T-helper 2 cell treated with Interferon-gamma antibody and Interleukin-4, amounts not matched to agents 100 ng/mL and 5 ng/mL, for 36 hours (primary cell): ENCODE results near the gene EEF2. TPM values are rescaled to one million over a fixed set of nuclear protein-coding genes. Genes with fewer than 3 reads are reported as not detected.
"Not testable (repeated sequence)": the region's sequence is repeated elsewhere in the genome, so short reads cannot be mapped to it uniquely, and the experiment has no call there.

Source experiments
- intact Hi-C: fragments of 100-400 bp; cut with micrococcal nuclease; formaldehyde crosslinking; loops from one replicate; pipeline ENCODE4 v1.15.1; 2023
- total RNA-seq: library from RNA; stranded (reverse); gene quantifications from 2 replicates; pipeline ENCODE4 v1.2.3, GENCODE V29; 2022

Gene EEF2
- total RNA-seq, 1 donor from 2014 or later: 1,742 TPM

DNA sequence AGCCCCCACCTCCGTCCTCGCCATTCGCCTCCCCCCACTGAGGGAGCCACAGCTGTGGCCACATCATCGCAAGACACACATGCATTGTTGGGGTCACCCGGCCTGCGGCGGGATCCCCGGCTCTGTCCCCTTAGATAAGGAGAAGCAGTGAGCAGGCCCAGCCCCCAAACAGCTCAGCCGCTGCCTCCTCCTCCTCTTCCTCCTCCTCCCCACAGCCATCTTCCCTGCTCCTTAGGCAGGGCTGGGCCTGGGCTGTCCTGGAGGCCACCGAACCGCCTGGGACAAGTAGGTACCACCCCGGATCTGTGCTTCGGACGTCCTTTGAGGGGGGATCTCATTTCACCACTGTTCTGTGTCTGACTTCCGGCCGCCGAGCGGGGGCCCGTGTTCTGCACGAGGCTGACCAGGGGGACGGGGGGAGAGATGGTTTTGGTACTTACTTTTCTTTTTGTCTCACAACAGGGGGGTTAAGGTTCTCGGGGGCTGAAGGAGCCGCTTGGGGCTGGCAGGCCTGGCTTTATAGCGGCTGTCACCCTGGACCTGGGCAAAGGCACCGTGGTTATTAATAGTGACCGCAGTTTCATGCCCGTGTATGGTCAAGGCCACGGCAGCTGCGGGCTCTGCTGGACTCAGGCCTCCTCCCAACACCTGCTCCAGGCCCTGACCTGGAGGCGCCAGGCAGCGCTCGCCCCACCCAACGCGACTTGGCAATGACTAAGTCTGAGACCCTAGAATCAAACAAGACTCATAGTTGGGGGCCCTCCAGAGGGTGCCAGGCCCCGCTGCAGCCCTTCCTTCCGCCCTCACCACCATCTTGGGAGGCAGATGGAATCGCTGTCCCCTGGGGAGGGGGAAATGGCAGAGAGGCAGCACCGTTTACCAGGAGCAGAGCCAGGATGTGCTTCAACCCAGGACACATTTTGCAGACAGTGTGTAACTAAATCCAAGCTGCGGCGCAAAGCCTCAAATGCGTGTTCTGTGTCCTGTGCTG, 34.1 kb downstream of the EEF2 start:
- intact Hi-C loops: no loop called here

DNA sequence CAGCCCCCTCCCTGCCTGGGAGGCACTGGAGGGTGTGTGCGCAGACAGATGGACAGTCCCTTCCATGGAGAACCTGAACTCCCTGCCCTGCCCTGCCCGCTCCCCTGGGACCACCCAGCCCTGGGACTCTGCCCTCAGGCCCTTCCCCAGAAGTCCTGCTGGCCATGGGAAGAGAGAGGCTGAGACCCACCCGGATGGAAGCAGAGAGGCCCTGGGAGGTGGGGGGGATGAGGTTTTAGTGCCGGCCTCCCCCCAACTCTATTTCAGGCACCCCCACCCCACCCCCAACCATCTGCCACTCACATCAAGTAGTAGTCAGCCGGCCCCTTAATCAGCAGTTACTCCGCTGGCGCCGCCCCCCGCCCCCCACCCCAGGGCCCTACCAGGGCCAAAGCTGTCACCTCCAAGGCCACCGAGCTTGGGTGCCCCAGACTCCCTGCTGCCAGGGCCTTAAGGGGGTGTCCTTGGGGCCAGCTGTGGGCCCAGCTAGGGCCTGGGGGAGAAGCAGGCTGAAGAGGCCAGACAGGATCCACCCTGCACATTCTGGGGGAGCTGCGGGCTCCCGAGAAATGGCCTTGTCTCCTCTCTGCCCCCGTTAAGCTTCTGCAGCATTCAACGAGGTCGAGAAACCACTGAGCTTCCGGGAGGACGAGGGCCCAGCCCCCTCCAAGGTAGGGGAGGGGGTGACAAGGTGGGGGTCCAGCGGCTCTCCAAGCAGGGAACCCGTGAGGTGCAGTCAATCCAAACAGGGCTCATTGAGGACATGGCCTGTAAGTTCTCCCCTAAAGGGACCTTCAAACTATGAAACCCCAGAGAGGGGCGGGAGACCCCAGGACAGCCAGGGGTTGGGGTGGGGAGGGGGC, 35.0 kb downstream of the EEF2 start:
- intact Hi-C loops: no loop called here

DNA sequence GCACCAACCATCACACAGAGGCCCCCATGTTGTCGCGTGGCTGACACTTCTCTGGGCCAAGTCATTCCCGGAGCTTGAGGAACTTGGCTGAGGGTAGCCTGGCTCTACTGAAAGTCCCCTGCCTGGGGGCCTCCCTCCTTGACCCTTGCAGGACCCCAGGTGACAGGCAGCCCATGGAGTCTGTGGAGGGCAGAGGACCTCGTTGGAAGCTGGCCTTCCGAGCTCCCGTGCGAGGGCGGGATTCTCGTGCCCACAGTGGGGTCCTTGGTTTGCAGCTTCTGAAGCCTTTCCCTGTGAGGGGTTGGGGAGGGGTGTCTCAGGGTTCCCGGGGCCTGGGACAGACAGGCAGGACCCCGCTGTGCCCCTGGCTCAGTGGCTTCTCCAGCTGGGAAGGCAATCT, 36.0 kb downstream of the EEF2 start:
- intact Hi-C loops: no loop called here

DNA sequence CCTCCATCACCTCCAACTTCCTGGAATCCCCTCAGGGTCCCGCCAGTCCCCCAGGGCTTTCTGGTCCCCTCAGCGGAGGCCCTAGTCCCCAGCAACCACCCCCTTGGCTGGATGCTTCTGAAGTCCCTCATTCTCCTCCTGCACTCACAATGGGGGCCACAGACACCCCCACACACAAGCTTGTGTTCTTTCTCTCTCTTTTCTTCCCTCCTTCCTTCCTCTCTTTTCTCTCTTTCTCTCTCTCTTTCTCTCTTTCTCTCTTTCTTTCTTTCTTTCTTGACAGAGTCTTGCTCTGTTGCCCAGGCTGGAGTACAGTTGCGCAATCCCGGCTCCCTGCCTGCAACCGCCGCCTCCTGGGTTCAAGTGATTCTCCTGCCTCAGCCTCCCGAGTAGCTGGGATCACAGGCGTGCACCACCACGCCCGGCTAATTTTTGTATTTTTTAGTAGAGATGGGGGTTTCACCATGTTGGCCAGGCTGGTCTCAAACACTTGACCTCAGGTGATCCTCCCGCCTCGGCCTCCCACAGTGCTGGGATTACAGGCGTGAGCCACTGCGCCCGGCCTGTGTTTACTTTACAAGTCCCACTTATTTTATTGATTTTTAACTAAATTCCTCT, 37.8 kb downstream of the EEF2 start:
- intact Hi-C loops: not testable (repeated sequence)

DNA sequence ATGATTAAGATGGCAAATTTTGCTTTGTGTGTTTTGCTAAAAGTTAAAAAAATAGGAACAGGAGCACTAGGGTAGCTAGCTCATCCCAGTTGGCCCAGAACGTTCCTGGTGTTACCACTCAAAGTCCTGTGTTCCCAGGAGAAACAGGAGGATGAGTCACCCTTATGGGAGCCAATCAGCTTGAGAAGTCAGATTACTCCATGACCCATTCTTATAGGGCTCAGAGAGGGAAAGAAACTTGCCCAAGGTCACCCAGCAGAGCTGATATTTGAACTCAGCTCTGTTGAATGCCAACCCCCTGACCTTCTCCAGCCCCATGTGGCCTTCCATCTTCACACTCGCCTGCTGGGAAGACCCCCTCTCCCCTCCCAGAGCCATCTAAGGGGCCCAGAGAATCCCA, 39.4 kb downstream of the EEF2 start:
- intact Hi-C loops: no loop called here

DNA sequence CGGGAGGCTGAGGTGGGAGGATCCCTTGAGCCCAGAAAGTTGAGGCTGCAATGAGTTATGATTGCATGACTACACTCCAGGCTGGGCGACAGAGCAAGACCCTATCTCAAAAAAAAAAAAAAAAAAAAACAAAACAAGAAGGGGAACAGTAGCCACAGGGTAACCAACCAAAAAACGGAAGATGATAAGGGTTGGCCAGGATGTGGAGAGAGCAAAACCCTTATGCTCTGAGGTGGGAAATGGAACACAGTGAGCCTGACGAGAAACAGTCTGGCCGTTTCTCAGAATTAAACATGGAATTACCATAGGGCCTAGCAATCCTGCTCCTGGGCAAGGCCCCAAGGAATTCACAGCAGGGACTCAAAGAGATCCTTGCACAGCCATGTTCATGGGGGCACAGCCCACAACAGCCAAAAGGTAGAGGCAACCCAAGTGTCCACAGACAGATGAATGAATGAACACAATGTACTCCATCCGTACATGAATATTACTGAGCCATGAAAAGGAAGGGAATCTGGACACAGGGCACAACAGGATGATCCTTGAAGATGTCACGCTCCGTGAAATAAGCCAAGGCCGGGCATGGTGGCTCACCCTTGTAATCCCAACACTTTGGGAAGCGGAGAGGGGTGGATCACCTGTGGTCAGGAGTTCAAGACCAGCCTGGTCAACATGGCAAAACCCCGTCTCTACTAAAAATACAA, 41.1 kb downstream of the EEF2 start:
- intact Hi-C loops: no loop called here

DNA sequence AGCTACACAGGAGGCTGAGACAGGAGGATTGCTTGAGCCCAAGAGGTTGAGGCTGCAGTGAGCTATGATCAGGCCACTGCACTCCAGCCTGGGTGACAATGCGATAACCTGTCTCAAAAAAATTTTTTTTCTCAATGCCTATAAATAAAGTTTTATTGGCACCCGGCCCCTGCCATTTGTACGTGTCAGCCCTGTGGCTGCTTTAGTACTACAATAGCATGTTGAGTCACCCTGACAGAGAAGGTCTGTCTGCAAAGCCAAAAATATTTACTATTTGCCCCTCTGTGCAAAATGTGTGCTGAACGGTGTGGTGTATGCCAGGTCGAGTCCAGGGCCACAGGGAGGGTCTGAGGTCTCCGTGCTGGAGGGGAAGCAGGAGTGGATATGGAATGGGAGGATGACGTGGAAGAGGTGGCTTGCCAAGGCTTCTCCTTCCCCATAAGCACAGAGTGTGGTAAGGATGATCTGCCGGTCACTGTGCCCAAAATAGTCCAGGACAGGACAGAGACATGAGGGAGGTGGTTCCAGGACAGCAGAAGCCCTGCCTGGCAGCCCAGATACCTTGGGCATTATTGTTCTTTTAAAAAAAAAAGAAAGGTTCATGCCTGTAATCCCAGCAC, 42.4 kb downstream of the EEF2 start:
- intact Hi-C loops: no loop called here

DNA sequence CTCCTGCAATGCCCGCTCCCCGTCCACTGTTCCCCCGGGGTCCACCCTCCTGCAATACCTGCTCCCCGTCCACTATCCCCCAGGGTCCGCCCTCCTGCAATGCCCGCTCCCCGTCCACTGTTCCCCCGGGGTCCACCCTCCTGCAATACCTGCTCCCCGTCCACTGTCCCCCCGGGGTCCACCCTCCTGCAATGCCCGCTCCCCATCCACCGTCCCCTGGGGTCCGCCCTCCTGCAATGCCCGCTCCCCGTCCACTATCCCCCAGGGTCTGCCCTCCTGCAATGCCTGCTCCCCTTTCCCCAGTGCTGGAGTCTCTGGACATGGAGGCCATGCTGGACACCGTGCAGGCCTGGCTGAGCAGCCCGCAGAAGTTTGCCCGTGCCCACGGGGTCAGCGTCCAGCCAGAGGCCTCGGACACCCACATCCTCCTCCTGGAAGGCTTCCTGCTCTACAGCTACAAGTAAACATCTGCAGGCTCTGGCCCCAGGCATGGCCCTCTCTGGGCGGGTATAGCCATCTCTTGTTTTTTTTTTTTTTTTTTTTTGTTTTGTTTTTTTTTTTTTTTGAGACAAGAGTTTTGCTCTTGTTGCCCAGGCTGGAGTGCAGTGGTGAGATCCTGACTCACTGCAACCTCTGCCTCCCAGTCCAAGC, 46.8 kb downstream of the EEF2 start:
- intact Hi-C loops: not testable (repeated sequence)

DNA sequence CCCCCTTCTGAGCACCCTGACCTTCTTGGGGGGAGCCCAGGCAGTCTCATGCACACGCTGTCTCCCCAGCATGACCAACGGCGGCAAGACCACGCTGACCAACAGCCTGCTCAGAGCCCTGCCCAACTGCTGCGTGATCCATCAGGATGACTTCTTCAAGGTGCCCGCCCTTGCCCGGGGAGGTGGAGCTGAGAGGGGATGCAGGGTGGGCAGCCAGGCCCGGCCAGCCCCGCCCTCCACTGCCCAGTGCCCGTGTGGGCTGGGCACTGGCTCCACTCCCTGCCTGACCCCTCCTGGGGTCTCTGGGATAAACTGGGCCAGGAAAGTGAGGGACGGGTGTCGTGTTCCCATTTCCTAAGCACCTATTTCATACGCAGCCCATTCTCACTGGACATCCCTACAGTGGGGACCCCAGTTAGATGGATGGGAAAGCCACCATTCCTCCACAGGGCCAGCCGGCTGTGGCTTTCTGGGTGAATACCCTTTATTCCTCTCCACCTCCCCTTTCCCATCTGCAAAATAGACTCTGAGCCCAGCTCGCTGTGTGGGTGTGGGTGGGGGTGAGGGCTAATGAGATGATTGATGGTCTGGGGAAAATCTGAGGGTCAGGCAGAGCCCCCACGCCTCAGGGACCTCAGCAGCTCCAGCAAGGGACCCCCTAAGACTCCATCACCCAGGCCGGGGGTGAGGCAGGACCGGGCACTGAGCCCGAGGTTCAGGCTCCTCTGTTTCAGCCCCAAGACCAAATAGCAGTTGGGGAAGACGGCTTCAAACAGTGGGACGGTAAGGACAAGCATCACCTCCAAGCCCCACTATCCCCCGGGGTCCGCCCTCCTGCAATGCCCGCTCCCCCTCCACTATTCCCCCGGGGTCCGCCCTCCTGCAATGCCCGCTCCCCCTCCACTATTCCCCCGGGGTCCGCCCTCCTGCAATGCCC, 48.5 kb downstream of the EEF2 start:
- intact Hi-C loops: no loop called here

DNA sequence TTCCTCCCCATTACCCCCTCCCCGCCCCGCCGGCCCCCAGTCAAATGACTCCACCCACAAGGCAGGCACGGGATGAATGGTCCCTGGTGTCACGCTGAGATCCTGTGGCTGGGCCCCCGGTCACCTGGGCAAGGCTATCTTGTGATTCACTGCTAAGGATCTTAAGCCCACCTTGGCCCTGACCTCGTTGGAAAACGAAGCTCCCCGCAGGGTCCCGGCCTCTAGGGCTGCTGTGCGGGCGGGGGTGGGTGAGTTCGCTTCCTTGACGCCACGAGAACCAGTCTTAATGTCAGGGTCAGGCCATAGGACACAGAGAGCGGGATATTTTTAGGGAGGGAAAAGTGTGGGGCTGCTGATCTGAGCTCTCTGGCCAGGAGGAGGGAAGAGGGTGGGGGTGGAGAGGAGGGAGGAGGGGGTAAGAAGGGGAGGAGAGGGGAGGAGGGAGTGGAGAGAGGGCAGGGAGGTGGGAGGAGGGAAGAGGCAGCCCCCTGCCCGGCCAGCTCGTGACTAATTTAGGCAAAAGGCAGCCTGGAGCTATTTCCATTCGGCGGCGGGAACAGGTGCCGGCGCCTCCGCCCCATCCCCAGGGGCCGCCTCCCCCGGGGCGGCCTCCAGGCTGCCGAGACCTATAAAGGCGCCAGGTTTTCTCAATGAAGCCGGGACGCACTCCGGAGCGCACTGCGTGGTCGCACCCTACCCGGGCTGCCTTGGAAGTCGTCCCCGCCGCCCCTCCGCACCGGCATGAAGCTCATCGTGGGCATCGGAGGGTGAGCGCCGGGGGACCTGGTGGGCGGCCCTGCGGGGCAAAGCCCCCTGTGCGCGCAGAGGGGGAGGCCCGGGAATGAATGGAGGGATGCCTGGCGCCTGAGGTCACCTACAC, 52.1 kb downstream of the EEF2 start, which contains the start of gene NMRK2:
Gene NMRK2 (plus strand): TSS at position 139 of the 880 bp plus-strand sequence. CDS start 603 bp downstream, at position 742.
- intact Hi-C loops: no loop called here

DNA sequence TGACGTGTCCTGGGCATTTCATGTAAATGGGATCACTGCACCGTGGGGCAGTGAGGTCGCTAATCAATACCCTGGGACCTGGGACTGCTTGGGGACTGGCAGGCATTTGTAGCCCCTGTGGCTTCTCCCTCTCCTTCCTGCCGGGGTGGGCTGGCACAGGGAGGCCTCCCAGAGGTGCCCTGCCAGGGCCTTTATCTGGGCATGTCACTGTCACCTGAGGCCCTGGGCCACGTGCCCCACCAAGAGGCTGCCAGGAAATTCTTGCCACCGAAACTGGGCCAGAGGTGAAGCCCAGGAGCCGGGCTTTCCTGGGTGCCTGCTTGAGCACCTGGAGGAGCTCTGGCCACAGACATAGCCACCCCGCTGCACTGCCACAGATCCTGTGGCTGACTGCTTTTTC, 54.2 kb downstream of the EEF2 start:
- intact Hi-C loops: no loop called here

Other genes with a start within 250 kb of the EEF2 start
- 40.5 and 42.3 TPM in 2 replicates for gene APBA3, start 223.8 kb downstream of the EEF2 start, total RNA-seq
- 100 and 105 TPM in 2 replicates for gene MRPL54, start 222.8 kb downstream of the EEF2 start, total RNA-seq
- gene RAX2, start 213.2 kb downstream of the EEF2 start, total RNA-seq: not detected in 2 replicates
- 16.4 and 18.8 TPM in 2 replicates for gene MATK, start 199.1 kb downstream of the EEF2 start, total RNA-seq
- 0.25 and 0.30 TPM in 2 replicates for gene ZFR2, start 116.4 kb downstream of the EEF2 start, total RNA-seq
- gene ATCAY, start 104.8 kb downstream of the EEF2 start, total RNA-seq: not detected in 2 replicates
- gene NMRK2, start 52.4 kb downstream of the EEF2 start, total RNA-seq: not detected in 2 replicates
- 34.3 and 35.2 TPM in 2 replicates for gene DAPK3, start 14.4 kb downstream of the EEF2 start, total RNA-seq
- 29.8 and 34.4 TPM in 2 replicates for gene PIAS4, start 22.3 kb upstream of the EEF2 start, total RNA-seq
- 38.3 and 41.6 TPM in 2 replicates for gene ZBTB7A, start 81.4 kb upstream of the EEF2 start, total RNA-seq
- 135 and 138 TPM in 2 replicates for gene MAP2K2, start 138.7 kb upstream of the EEF2 start, total RNA-seq
- 0.84 and 1.3 TPM in 2 replicates for gene CREB3L3, start 168.2 kb upstream of the EEF2 start, total RNA-seq
- gene SIRT6, start 197.1 kb upstream of the EEF2 start, total RNA-seq: 34.4 and 35.6 TPM in 2 replicates
- gene ANKRD24, start 197.2 kb upstream of the EEF2 start, total RNA-seq: 0.43 and 0.52 TPM in 2 replicates
- 2.6 and 2.8 TPM in 2 replicates for gene EBI3, start 244.1 kb upstream of the EEF2 start, total RNA-seq